Measurements from ENCODE around the gene SPATA16. TPM values are rescaled to one million over a fixed set of nuclear protein-coding genes. Genes with fewer than 3 reads are reported as not detected.

The SPATA16 gene
- total and polyA plus RNA-seq, 2 donors (not counting 3 experiments of a cell fraction or from before 2014, with no cell fraction given) = not detected

DNA sequence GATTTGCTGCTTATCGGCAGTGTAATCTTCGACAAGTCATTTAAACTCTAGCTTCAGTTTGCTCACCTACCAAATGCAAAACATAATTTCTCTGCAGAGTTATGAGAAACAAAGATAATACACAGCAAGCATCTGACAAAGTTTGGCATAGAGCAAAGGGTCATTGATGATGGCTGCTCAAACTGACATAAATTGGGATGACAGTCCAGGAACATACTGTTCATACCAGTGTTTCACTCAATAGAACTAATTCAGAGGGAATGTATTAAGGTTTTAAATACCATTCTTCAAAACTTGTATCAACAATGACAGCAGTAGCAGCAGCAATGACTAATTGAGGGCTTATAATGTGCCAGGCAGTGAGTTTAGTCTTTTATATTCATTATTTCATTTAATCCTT lies 137.6 kb downstream of the SPATA16 start:
- dilution Hi-C loops (cut with MboI; ENCODE audit: extremely low pct_ligation_motif_present, low sequenced_read_pairs) = no loop called here
- H3K36me3 ChIP-seq (ENCODE audit: control insufficient read depth in 2 of 2, extremely low read depth in 1 of 2, insufficient read depth in 2 of 2, low read length in 2 of 2) = no peaks in the 10 kb centered on the region

DNA sequence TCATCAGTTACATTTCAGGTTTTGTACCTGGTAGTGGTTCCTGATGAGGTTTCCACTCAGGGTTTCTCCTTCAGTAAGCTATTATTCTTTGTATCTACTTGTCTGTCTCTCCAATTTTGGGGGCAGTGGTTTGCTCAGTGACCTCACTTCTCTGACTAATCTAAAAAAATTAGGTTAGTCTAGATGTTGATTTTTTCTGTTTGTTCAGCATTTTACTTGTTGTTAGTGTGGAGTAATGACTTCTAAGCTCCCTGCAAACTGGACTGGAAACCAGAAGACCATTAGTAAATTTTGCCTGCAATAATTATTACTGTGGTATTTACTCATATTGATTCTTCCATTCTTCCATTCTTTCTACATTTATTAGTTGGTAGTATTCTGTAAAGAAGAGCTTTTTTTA lies 139.4 kb downstream of the SPATA16 start:
- no peaks in the 10 kb centered on the region for H4K20me1 ChIP-seq (replicated peaks; ENCODE audit: control insufficient read depth, extremely low read depth, insufficient read depth, low read length)
- FAIRE-seq = no peak
- POLR2A ChIA-PET = no interaction called here
- no TSS peak for BruUV-seq (replicated peaks)
- no peak overlapping the region for H3K4me2 ChIP-seq (ENCODE audit: insufficient read depth, low read length)
- no peak for DNase-seq (ENCODE audit: low read depth, low spot score)
- no peak overlapping the region for H3K27ac ChIP-seq (ENCODE audit: insufficient read depth, low read depth, low read length)
- TF ChIP-seq, protein P1, sequence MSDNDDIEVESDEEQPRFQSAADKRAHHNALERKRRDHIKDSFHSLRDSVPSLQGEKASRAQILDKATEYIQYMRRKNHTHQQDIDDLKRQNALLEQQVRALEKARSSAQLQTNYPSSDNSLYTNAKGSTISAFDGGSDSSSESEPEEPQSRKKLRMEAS (IDR thresholded peaks at IDR 0.05; ENCODE audit: insufficient read depth, insufficient read length) = no peak
- TF ChIP-seq GATA2 (IDR thresholded peaks at IDR 0.05; ENCODE audit: insufficient read depth, insufficient read length, low read depth, low read length) (no peak), JUN (IDR thresholded peaks at IDR 0.05; ENCODE audit: borderline replicate concordance, insufficient read depth, insufficient read length, low read depth) (no peak), EZH2 (IDR thresholded peaks at IDR 0.05; ENCODE audit: borderline replicate concordance, low read depth, low read length, severe bottlenecking) (no peak), MYC (IDR thresholded peaks at IDR 0.05; ENCODE audit: low read depth, low read length) (no peak), POLR2AphosphoS5 (IDR thresholded peaks at IDR 0.05; ENCODE audit: insufficient read depth, low read depth, low read length) (no peak), FOS (IDR thresholded peaks at IDR 0.05; ENCODE audit: borderline replicate concordance, insufficient read depth, low read length) (no peak), POLR2A (IDR thresholded peaks at IDR 0.05; ENCODE audit: low read depth, low read length) (no peak)
- TF ChIP-seq, protein P2, sequence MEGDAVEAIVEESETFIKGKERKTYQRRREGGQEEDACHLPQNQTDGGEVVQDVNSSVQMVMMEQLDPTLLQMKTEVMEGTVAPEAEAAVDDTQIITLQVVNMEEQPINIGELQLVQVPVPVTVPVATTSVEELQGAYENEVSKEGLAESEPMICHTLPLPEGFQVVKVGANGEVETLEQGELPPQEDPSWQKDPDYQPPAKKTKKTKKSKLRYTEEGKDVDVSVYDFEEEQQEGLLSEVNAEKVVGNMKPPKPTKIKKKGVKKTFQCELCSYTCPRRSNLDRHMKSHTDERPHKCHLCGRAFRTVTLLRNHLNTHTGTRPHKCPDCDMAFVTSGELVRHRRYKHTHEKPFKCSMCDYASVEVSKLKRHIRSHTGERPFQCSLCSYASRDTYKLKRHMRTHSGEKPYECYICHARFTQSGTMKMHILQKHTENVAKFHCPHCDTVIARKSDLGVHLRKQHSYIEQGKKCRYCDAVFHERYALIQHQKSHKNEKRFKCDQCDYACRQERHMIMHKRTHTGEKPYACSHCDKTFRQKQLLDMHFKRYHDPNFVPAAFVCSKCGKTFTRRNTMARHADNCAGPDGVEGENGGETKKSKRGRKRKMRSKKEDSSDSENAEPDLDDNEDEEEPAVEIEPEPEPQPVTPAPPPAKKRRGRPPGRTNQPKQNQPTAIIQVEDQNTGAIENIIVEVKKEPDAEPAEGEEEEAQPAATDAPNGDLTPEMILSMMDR (IDR thresholded peaks at IDR 0.05; ENCODE audit: extremely low read depth in 1 of 2, insufficient read depth in 1 of 2, low read depth in 1 of 2, low read length in 2 of 2) = no peak
- dilution Hi-C loops (cut with MboI; ENCODE audit: extremely low pct_ligation_motif_present, low sequenced_read_pairs) = no loop called here
- no peaks in the 10 kb centered on the region for H3K4me1 ChIP-seq (ENCODE audit: control insufficient read depth, extremely low read depth, insufficient read depth, low read length)
- no peaks in the 10 kb centered on the region for H3K79me2 ChIP-seq (ENCODE audit: control insufficient read depth, insufficient read depth, low read length)
- no peak overlapping the region for H3K4me3 ChIP-seq (replicated peaks in 1 of 3; ENCODE audit: insufficient read depth in 1 of 3, low read depth in 1 of 3, low read length in 3 of 3)
- H3K9me1 ChIP-seq (replicated peaks; ENCODE audit: control insufficient read depth, extremely low read depth, insufficient read depth, low read length) = no peaks in the 10 kb centered on the region
- H2AFZ ChIP-seq (ENCODE audit: low read depth, low read length) = no peak overlapping the region
- no peak overlapping the region for H3K9ac ChIP-seq (replicated peaks; ENCODE audit: extremely low read depth, insufficient read depth, low read length)
- intact Hi-C loops (cut with micrococcal nuclease) = no loop called here
- CTCF ChIA-PET = interaction anchor here (1.2 kb wide), 1 partner anchor 45 kb away, joined by 3 read pairs; no protein-coding TSS in a partner anchor
- H3K27me3 ChIP-seq (ENCODE audit: control insufficient read depth in 2 of 2, insufficient read depth in 2 of 2, low read length in 2 of 2) = no peaks in the 10 kb centered on the region
- no peaks in the 10 kb centered on the region for H3K9me3 ChIP-seq (replicated peaks; ENCODE audit: control insufficient read depth, insufficient read depth, low read length)
- no peaks in the 10 kb centered on the region for H3K36me3 ChIP-seq (ENCODE audit: control insufficient read depth in 2 of 2, extremely low read depth in 1 of 2, insufficient read depth in 2 of 2, low read length in 2 of 2)

More for the DNA sequence above, 137.6 kb downstream of the SPATA16 start:
- ChIA-PET POLR2A (no interaction called here), CTCF (interaction anchor here (1.1 to 1.4 kb wide), 2 partner anchors 10 to 13 kb away, joined by 3 to 4 read pairs; no protein-coding TSS in a partner anchor)
- TF ChIP-seq JUN (IDR thresholded peaks at IDR 0.05; ENCODE audit: borderline replicate concordance, insufficient read depth, insufficient read length, low read depth) (no peak), GATA2 (IDR thresholded peaks at IDR 0.05; ENCODE audit: insufficient read depth, insufficient read length, low read depth, low read length) (no peak)
- TF ChIP-seq, protein P1 (IDR thresholded peaks at IDR 0.05; ENCODE audit: insufficient read depth, insufficient read length) = no peak
- no peaks in the 10 kb centered on the region for H3K79me2 ChIP-seq (ENCODE audit: control insufficient read depth, insufficient read depth, low read length)
- intact Hi-C loops (cut with micrococcal nuclease) = no loop called here
- peaks cover 2% of the 10 kb centered on the region for H3K9me1 ChIP-seq (replicated peaks; ENCODE audit: control insufficient read depth, extremely low read depth, insufficient read depth, low read length)
- no peaks in the 10 kb centered on the region for H3K9me3 ChIP-seq (replicated peaks; ENCODE audit: control insufficient read depth, insufficient read depth, low read length)
- no peak overlapping the region for H3K9ac ChIP-seq (replicated peaks; ENCODE audit: extremely low read depth, insufficient read depth, low read length)
- H3K4me3 ChIP-seq (replicated peaks in 1 of 3; ENCODE audit: insufficient read depth in 1 of 3, low read depth in 1 of 3, low read length in 3 of 3) = no peak overlapping the region
- FAIRE-seq (no peak), DNase-seq (ENCODE audit: low read depth, low spot score) (no peak)
- no peak overlapping the region for H3K27ac ChIP-seq (ENCODE audit: insufficient read depth, low read depth, low read length)
- no TSS peak for BruUV-seq (replicated peaks)
- no peaks in the 10 kb centered on the region for H3K27me3 ChIP-seq (ENCODE audit: control insufficient read depth in 2 of 2, insufficient read depth in 2 of 2, low read length in 2 of 2)
- H3K4me2 ChIP-seq (ENCODE audit: insufficient read depth, low read length) = no peak overlapping the region
- H2AFZ ChIP-seq (ENCODE audit: low read depth, low read length) = no peak overlapping the region
- no peaks in the 10 kb centered on the region for H4K20me1 ChIP-seq (replicated peaks; ENCODE audit: control insufficient read depth, extremely low read depth, insufficient read depth, low read length)
- H3K4me1 ChIP-seq (ENCODE audit: control insufficient read depth, extremely low read depth, insufficient read depth, low read length) = no peaks in the 10 kb centered on the region
